HepG2 (cell line): ENCODE data around the gene GLYR1. TPM values are rescaled to one million over a fixed set of nuclear protein-coding genes. Genes with fewer than 3 reads are reported as not detected.
"Not testable (repeated sequence)": the region's sequence is repeated elsewhere in the genome, so short reads cannot be mapped to it uniquely, and the experiment has no call there.

Source experiments
- ATAC-seq: fragments of 200-7000 bp; cut with Tn5 transposase; 3 replicates; pipeline ENCODE4 v1.9.1; 2020; ENCODE audit warnings: mild to moderate bottlenecking, moderate library complexity
- BruUV-seq: library from RNA; stranded (reverse); fragments of 400-500 nt; replicated peaks from 2 replicates; lab custom pipeline; 2021; lab: Mats Ljungman, UMichigan
- CTCF ChIA-PET: fragments of 300-600 bp; formaldehyde crosslinking; extraction: SDS; loops from one replicate; lab custom pipeline; 2021; ENCODE audit warnings: low total read pairs, inconsistent platforms, low intra/inter-chr PET ratio; lab: Yijun Ruan, JAX
- POLR2A ChIA-PET: fragments of 350-600 bp; sonication (Branson Sonifier 250); formaldehyde crosslinking; loops from one replicate; lab custom pipeline; 2020; ENCODE audit warnings: antibody characterized with exemption, inconsistent platforms; lab: Yijun Ruan, JAX
- DNase-seq: peaks from one replicate; pipeline ENCODE4 v3.0.0-alpha.2; 2015; ENCODE audit warnings: low spot score
- FAIRE-seq: peaks from 3 replicates; lab custom pipeline; 2011; peaks lifted over from hg19 to GRCh38; lab: Jason Lieb, UNC
- H2AFZ ChIP-seq: one replicate; pipeline ENCODE4 v1.6.1; 2011; ENCODE audit warnings: low read length, inconsistent platforms
- H3K27ac ChIP-seq: fragments of 300-600 bp; 3 replicates; pipeline ENCODE4 v1.8.0; 2011; ENCODE audit warnings: mixed run types, mild to moderate bottlenecking, mixed read lengths, low read length, inconsistent platforms; ENCODE audit not compliant: insufficient read depth; ENCODE audit errors: extremely low read length
- H3K27me3 ChIP-seq, 2 experiments: fragments of 200-600 bp in 1 of 2; 2 replicates in 1 of 2; 3 replicates in 1 of 2; pipeline versions ENCODE4 v1.6.0 to v1.8.0; 2011; ENCODE audit warnings: low read length in 2 of 2, mild to moderate bottlenecking in 2 of 2, moderate library complexity in 2 of 2, inconsistent platforms in 1 of 2; ENCODE audit not compliant: insufficient read depth in 2 of 2, control insufficient read depth in 1 of 2
- H3K36me3 ChIP-seq, 2 experiments: fragments of 200-600 bp in 1 of 2; replicated peaks in 1 of 2; 2 replicates in 1 of 2; 3 replicates in 1 of 2; pipeline versions ENCODE4 v1.5.1 to v1.8.0; 2011; ENCODE audit warnings: low read length in 2 of 2, inconsistent platforms in 1 of 2; ENCODE audit not compliant: insufficient read depth in 2 of 2, control insufficient read depth in 1 of 2
- H3K4me1 ChIP-seq: 2 replicates; pipeline ENCODE4 v1.5.1; 2012; ENCODE audit warnings: low read length, inconsistent platforms; ENCODE audit not compliant: insufficient read depth
- H3K4me2 ChIP-seq: 2 replicates; pipeline ENCODE4 v1.6.0; 2011; ENCODE audit warnings: low read depth, low read length, inconsistent platforms
- H3K4me3 ChIP-seq, 3 experiments: fragments of 200-600 bp in 1 of 3; sonication (generic), shearing (Covaris generic) in 1 of 3; replicated peaks in 1 of 3; 2 replicates each; pipeline ENCODE4 v1.5.1; 2011 to 2016; ENCODE audit warnings: low read length in 3 of 3, inconsistent platforms in 2 of 3, low read depth in 2 of 3, mild to moderate bottlenecking in 2 of 3, control low read depth in 1 of 3, mixed read lengths in 1 of 3; ENCODE audit not compliant: insufficient read depth in 1 of 3
- H3K79me2 ChIP-seq: one replicate; pipeline ENCODE4 v1.6.1; 2011; ENCODE audit warnings: low read length, inconsistent platforms; ENCODE audit not compliant: insufficient read depth
- H3K9ac ChIP-seq: 2 replicates; pipeline ENCODE4 v1.6.0; 2011; ENCODE audit warnings: mild to moderate bottlenecking, low read depth, low read length, inconsistent platforms; ENCODE audit not compliant: insufficient read depth
- H3K9me3 ChIP-seq: 2 replicates; pipeline ENCODE4 v1.5.1; 2012; ENCODE audit warnings: mild to moderate bottlenecking, low read length
- H4K20me1 ChIP-seq: 2 replicates; pipeline ENCODE4 v1.6.0; 2011; ENCODE audit warnings: inconsistent platforms, mild to moderate bottlenecking, low read length, moderate library complexity; ENCODE audit not compliant: insufficient read depth
- NR0B2 ChIP-seq: sonication (generic); formaldehyde crosslinking; IDR thresholded peaks from 2 replicates; pipeline ENCODE4 v1.4.0; 2020; ENCODE audit warnings: mild to moderate bottlenecking, missing genetic modification reagents
- ZNF318 ChIP-seq: sonication (generic); formaldehyde crosslinking; IDR thresholded peaks from 2 replicates; pipeline ENCODE4 v1.4.0; 2020; ENCODE audit warnings: mild to moderate bottlenecking, missing genetic modification reagents
- WGBS: methylation state at CpG from one replicate; pipeline ENCODE4 v1.1.6; 2017; ENCODE audit warnings: low lambda C conversion rate; 5-methylcytosine and 5-hydroxymethylcytosine counted together
- in situ Hi-C: cut with HindIII; loops from 2 replicates; pipeline ENCODE4 v1.10.0; 2017; ENCODE audit warnings: low pct_unique_long_range_greater_than_20kb; ENCODE audit not compliant: extremely low pct_ligation_motif_present
- intact Hi-C: fragments of 100-400 bp; cut with micrococcal nuclease; formaldehyde crosslinking; loops from one replicate; pipeline ENCODE4 v1.10.0; 2022; ENCODE audit not compliant: unreplicated experiment
- polyA plus RNA-seq, 8 experiments: library from polyadenylated mRNA; depleted of rRNA in 3 of 8; stranded (reverse) in 7 of 8; unstranded in 1 of 8; fragments of >200 nt; fragmentation: Illumina TruSeq in 4 of 8; extraction: Trizol in 4 of 8; gene quantifications; 2 replicates each; pipeline versions ENCODE4 v1.2.1 to v1.2.3, GENCODE V29; 2011 to 2016; ENCODE audit warnings: low read depth in 4 of 8, missing spikeins in 1 of 8, mixed read lengths in 1 of 8; ENCODE audit not compliant: insufficient read depth in 1 of 8
- total RNA-seq, 5 experiments: library from RNA; depleted of rRNA; stranded (reverse); fragments of >200 nt; fragmentation: Illumina TruSeq; extraction: Trizol; gene quantifications; 2 replicates each; pipeline ENCODE4 v1.2.3, GENCODE V29; 2016; ENCODE audit warnings: low read depth in 1 of 5

The GLYR1 gene
- total and polyA plus RNA-seq, 2 of the 13 experiments (the other 11 are each of a cell fraction or from before 2014, with no cell fraction given), result 28.3 to 48.7 TPM

DNA sequence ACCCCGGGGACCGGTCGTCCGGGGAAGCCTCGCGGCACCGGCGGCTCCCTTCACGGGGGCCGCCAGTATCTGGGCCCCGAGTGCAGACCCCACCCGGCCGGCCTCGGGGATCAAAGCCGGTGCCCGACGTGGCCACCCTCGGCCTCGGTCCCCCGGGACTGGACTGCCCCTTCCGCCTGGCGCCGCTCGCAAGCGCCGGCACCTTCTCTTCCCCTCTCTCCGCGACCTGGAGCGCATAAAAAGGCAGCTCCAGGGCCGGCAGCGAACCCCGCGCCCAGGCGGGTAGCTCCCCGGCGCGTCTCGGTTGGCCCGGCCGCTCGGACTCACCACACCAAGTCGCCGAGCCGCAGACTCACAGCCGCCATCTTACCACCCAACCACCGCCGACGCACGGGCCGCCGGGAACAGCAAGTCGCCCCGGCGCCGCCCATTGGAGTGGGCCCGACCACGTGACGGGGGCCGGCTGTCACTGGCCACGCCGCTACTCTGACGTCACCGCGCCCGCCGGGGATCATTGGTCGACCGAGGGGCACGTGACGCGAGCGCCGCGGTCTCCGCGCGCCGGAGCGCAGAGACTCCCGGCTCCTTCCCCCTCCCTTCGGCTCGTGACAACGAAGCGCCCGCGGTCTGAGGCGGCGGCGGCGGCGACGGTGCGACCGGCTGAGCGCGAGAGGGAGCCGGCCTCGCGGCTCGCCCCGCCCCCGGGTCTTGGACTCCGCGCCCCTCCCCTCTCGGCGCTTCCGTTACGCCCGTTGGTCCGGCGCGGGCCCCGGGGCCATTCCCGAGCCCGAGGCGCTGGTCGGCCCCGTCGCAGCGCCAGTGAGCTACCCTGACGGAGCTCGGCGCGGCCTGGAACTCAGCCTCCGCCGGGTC is at the start of gene GLYR1, which contains the start of gene UBN1 (continued):
- no peak for TF ChIP-seq NR0B2 (CRISPR knock-in tag)
- TF ChIP-seq, all 625 proteins: peak for 191

DNA sequence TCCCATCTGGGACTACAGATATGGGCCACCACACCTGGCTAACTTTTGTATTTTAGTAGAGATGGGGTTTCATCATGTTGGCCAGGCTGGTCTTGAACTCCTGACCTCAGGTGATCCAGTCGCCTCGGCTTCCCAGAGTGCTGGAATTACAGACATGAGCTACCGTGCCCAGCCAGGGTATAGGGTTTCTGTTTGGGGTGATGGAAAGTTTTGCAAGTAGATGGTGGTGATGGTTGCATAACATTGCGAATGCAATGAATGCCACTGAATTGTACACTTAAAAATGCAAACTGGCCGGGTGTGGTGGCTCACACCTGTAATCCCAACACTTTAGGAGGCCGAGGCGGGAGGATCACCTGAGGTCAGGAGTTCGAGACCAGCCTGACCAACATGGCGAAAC is 49.7 kb upstream of the GLYR1 start:
- in situ Hi-C loops, ATAC-seq, H3K4me2 ChIP-seq, POLR2A ChIA-PET, H3K36me3 ChIP-seq, H3K27ac ChIP-seq, H3K4me3 ChIP-seq, H3K4me1 ChIP-seq, H3K79me2 ChIP-seq, DNase-seq, FAIRE-seq, CTCF ChIA-PET, intact Hi-C loops, H2AFZ ChIP-seq, H3K9me3 ChIP-seq, H3K9ac ChIP-seq, H3K27me3 ChIP-seq, BruUV-seq, H4K20me1 ChIP-seq: not testable (repeated sequence)
- WGBS, result 94% methylated on average over 9 of the region's 9 CpGs

DNA sequence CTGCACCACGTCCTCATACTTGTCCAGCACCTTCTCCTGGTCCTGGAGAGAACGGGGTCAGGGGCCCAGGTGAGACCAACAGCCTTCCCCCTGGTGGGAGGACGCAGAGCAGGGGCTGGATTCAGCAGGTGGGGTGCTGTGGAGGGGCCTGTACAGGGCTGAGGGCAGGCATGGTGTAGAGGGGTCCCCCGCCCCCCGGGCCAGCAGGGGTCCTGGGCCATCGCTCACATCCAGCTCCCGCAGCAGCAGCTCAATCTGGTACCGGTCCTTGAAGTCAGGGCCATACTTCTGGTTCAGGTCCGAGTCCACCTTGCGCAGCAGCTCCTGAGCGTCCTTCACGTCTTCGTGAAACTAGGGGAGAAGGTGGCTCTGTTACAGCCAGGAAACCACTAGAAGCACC is 48.3 kb upstream of the GLYR1 start:
- DNase-seq, result no peak
- no peaks in the 10 kb centered on the region; a peak in 1 of 5 replicates for H3K36me3 ChIP-seq
- H3K9ac ChIP-seq, result no peak overlapping the region
- H3K4me3 ChIP-seq, result no peak overlapping the region
- no peaks in the 10 kb centered on the region for H3K27me3 ChIP-seq
- ChIA-PET POLR2A (no interaction called here), CTCF (no interaction called here)
- BruUV-seq, result no TSS peak
- FAIRE-seq, result no peak
- WGBS, result no CpG with 5 or more reads among the region's 13 CpGs
- H2AFZ ChIP-seq, result no peak overlapping the region
- in situ Hi-C loops, result no loop called here
- no peaks in the 10 kb centered on the region for H4K20me1 ChIP-seq
- no peak for TF ChIP-seq ZNF318
- H3K27ac ChIP-seq, result no peak overlapping the region
- no peaks in the 10 kb centered on the region for H3K9me3 ChIP-seq
- H3K4me2 ChIP-seq, result no peak overlapping the region
- intact Hi-C loops, result no loop called here
- no peak; the same call in 2 of the 3 replicates for ATAC-seq
- H3K4me1 ChIP-seq, result no peaks in the 10 kb centered on the region
- H3K79me2 ChIP-seq, result no peaks in the 10 kb centered on the region
